SKM-1 treated with dmso at 0.1 percent for 144 hours (cell line): Measurements from ENCODE around the gene MAP3K5.

Experiments
- DNase-seq: peaks from one replicate; lab custom pipeline; 2025; ENCODE audit not compliant: unreplicated experiment; lab: John Stamatoyannopoulos, UW

Gene MAP3K5

DNA sequence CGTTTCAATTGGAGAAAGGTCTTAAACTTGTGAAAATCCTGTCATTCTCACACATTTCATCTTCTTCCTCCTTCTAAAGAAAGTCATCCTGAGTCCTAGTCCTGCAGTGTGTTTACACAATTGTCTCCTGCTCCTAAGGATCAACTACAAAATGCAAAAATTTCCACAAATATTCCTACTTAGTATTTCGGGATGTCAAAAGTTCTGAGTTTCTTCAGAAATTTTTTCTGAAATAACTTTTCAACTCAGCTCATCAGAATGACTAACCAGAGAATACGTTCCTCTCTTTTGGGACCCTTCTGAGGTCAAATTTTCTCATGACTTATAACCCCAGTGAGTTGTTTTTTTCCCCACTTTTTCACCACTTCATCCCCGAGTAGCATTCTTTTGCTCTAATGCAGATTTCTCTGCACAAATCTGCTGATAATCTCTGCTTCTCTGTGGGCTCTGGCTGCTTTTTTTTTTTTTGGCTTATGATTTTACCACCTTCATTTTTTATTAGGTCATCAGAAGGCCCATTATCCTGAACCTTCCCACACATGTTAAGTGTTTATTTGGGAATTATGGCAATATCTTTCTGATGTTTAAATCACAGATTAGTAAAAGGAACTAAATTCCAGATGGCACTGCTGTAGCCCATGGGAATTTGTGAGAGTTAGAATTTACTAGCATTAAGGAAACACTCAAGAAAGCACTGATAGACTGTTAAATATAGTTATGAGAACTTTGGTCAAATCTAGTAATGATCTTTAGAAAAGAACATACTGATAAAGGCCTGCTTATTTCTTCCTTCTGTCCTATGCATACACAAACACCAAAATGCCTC, 41.4 kb downstream of the MAP3K5 start:
- DNase-seq = no peak

DNA sequence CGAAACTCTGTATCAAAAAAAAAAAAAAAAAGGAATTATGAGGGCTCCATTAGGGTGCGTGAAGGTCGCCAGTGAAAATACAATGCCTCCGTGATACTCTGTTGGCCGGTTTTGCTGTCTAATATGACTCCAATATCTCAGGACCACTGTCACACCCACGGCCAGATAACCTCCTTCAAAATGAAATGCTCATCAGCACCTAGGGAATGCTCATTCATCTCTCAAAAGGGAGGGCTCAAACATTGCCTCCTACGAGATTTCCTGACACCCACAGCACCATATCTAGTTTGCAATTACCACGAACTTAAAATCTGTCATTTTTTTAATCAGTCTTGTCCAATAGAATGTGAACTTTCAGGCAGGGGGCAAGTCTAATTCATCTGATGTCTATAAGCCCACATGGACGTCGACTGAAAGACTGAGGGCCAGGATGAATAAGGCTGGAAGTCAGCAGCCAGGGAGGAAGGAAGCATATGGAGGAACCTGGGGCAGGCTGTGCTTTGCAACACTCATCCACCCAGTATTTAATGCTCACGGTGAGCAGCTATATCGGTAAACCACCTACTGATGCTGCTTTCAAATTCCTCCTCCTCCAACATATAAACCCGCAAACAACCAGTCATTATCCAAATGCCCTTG, 42.8 kb downstream of the MAP3K5 start:
- DNase-seq = no peak

DNA sequence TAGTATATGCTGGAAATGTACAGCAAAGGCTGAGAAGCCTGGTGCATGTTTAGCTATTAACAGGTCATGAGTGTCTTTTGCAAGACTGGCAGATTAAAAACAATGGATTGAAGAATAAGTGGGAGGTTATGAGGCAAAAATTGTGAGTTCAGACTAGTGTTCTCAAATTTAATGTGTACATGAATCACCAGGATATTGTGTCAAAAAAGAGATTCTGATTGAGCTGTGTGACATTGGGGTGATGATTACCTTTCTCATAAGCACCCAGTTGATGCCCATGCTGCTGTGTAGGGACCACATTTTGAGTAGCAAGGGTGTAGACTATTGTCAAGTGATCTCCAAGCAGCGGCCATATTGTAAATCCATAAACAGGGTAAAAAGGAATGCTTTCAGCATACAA, 44.8 kb downstream of the MAP3K5 start:
- DNase-seq = no peak

DNA sequence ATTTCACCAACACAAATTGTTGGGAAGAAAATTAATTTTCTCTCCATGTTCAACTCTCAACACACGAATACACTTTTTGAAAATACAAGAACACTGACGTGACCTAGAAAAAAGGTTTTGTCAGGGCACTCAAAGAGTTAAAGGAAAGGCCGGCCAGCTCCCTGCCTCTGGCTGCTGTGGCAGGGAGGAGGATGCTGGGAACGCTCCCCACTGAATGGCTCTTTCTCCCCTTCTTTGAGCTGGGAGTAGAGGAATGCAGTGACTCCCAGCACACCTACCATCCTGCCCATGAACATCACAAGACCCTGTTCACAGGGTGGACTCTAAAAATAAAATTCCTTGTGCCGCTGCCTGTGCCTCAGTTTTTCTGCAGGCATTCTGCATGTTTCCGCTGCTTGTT, 47.0 kb downstream of the MAP3K5 start:
- no peak for DNase-seq

DNA sequence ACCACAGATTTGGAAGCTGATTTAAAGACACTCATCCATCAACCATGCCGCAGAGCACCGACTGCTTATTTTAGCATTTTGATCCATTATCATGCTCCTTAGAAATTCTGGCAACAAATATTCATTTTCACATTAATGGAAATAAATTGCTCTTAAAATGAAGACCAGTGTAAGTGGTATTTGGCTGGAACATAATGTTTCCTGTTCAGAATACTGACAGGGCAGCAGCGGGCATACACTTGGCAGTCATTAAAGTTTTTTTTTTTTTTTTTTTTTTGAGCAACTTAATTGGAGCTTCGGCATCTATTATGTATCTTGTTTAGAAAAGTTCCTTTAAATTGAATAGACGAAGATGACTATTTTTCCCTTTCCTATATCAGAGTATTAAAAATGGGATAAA, 47.4 kb downstream of the MAP3K5 start:
- no peak for DNase-seq

DNA sequence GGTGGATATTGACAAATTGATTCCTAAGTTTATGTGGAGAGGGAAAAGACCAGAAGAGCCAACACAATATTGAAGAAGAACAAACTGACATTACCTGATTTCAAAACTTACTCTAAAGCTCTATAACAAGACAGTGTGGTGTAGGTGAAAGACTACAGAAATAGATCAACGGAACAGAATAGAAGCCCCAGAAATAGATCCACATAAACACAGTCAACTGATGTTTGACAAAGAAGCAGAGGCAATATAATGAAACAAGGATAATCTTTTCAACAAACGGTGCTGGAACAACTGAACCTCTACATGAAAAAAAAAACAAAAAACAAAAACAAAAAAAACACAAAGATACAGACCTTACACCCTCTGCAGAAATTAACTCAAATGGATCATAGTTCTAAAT, 50.2 kb downstream of the MAP3K5 start:
- DNase-seq = no peak

DNA sequence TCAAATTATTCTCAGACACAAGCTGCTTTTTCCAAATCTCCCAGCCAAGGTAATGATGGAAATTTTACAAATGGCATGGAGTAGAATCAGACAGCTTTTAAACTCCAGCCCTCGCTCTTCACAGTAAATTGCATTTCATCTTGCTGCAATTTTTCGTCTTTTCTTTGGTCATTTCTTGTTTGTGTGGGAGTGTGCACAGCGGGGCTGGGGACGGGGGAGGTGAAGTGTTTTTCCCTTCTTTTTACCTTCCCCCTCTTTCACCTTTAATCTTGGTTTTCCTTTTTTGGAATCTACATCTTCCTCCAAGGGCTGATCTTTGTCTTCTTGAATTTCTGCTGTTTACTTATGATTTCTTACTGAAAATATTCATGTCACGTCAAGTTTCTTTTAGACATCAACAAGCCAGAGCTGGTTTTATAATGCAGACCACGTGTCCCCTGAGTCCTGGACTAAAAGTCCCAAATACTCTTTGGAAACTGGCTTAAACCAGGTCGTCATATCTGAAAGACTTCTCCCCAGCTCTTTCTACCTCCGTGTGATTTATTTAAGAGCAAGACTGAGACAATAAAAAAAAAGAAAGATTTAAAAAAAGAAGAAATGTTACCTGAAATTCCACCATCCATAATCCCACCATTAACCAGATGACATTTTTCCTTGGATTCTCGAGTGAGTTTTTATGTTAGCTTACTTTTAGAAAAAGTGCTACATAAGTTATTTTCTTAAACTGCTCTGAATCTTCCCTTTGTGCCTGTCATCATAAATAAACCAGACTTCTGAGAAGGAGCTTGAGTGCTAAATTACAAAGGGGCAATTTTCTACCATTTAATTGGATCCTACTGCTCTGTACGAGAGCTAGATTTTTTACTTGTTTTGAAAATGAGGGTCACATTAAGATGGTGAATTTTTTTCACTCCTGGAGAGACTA, 52.0 kb downstream of the MAP3K5 start:
- DNase-seq = no peak

DNA sequence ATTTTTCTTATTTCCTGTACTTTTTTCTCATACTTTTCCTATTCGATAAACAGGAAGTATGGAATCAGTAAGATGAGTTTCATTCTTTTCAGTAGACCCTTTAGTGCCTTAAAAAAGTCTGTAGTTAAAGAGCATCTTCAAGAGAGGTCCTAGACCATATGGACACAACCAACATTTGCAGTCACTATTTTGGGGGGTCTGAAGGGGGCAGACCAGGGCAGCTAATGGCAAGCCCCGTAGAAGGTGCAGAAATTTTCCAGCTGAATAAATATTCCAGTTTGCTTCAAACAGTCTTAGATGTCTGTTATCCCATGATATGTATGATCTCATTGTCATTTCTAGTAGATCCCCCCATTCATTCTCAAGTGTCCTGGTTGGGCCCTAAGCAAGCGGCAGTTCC, 52.8 kb downstream of the MAP3K5 start:
- DNase-seq = no peak

DNA sequence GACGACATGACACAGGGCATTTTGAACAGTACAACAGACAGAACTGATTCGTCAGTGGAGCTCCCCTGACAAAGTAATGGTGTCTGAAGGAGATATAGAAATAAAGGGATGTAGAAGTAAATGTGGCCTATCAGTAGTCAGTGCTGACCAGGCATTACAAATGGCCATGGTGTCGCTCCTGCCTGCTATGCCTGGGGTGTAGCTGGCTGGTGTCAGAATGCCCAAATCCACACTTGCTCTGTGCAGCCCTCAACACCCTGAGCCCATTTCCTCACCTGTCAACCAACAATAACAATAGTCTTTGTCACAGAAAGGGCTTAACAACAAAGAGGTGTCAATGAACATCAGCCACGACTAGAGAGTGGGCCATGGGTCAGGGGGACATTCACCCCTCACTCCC, 53.2 kb downstream of the MAP3K5 start:
- no peak for DNase-seq

DNA sequence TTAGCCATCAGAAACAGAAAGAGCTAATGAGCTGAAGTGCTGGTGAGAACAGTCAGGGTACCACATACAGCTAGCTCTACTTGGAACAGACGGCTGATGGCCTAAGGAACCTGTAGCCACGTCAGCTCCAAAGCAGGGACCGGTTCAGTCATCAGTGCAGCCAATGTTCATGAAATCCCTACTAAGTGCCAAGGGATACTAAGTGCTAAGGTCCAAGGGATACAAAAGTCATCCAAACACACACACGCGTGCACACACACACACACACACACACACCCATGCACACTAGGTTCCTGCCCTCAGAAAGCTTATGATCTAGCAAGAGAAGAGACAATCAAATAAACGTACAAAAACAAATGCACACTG, 53.6 kb downstream of the MAP3K5 start:
- DNase-seq = no peak

DNA sequence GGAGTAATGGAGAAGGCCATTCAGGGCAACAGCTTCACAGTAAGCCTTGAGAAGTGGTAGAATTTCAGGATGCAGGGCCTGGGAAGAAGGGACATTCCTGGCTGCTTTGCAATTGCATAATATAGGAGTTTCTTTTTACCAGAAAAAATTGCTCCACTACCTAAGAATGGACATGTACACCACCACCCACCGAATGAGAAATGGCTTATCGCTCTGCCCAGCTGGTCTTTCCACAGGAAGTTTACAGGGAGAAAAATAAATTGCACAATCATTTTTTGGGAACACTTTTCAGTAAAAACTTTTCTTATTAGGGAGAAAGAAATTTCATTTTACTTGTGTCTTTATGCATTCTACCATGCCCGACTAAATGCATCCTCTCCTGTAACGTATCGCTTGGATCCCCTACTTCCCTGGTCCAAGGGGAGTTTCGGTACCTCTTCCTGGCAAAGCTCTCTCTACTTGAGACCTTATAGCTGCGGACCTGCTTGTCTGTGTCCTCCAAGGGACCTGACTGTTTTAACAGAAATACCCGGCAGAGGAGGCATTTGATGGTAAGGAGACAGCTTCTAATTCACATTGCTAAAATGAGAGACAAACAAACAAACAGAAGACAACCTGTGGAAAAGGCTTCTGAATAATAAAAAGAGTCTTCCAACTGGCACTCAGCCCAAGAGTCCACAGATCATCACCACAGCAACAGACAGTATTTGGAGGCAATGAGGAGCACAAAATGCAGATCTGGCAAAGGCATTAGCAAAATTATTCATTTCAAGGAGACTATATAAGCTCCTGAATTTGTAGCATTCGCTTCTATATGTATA, 54.2 kb downstream of the MAP3K5 start:
- DNase-seq = no peak

DNA sequence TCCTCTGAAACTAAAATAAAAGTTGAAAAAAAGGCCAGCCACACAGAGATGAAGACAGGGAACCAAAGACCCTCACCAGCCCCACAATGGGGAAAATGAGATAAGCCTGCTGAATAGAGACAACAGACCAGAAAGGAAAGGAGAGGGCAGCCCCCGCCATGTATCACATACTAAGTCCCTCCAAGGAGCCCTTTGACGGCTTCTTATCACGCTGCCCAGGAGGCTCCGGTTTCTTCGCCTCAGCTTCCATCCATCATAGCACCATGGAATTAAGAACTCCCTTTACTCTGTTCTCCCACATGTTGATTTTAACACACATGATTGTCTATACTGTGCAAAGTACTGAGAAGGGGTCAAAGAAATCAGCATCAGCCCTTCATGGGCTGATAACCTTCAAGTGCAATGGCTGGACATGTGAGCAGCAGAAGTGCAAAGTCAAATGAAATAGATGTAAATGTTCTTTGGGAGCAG, 54.9 kb downstream of the MAP3K5 start:
- DNase-seq = no peak

DNA sequence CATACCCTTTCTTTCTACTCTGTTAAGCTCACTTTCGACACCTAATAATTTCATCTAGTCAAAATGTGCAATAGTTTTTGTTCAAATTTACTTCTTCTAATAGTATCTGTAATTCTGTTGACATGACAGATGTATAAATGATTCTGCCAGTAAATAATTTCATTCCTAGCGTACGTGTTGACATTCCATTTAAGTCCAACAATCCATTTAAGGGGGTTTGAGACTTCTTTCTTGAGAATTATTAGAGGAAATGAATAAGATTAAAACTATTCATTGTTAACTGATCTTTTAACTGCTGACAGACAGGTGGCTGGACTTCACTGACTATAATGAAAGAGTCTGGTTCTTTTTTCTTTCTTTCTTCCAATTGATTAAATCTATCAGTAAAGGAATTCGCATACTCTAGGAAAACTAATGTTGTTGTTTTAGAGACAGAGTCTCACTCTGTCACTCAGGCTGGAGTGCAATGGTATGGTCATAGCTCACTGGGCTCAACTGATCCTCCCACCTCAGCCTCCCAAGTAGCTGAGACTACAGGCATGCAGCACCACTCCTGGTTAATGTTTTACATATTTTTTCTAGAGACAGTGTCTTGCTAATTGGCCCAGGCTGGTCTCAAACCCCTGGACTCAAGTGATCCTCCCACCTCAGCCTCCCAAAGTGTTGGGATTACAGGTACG, 55.9 kb downstream of the MAP3K5 start:
- no peak for DNase-seq

DNA sequence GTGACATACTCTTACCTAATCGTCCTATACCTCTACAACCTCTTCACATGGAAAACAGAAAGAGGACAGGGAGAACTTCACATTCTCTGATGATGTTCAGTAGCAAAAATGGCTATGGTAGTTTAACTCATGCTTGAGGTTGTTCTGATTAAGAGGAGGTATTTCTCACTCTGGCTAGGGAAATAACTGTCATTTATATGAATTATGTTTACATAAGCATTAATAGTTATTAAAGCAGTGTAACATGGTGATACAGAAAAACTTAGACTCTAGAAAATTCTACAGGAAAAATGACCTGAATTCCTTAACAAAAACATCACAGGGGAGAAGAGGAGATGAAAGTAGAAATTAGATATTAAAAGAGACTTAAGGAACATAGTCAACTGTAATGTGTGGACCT, 57.3 kb downstream of the MAP3K5 start:
- no peak for DNase-seq

DNA sequence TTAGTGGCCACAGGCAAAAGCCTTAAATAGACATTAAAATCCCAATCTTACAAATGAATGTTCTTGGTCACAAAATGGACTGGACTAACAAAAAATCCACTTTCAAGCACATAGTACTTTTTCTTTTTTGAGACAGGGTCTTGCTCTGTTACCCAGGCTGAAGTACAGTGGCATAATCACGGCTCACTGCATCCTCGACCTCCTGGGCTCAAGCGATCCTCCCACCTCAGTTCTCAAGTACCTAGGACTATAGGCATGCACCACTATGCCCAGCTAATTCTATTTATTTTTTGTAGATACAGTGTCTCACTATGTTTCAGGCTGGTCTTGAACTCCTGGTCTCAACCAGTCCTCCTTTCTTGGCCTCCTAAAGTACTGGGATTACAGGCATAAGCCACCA, 59.4 kb downstream of the MAP3K5 start:
- no peak for DNase-seq

DNA sequence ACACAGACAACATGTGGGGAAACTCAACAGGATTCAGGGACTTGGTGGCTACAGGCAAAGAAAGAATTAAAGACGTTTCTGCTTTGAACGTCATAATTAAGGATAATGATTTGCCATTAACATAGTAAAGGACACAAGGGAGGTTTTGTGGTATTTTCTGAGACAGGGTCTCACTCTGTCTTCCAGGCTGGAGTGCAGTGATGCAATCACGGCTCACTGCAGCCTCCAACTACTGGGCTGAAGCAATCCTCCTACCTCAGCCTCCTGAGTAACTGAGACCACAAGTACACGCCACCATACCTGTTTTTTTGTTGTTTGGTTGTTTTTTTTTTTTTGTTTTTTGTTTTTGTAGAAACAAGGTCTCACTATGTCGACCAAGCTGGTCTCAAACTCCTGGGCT, 62.4 kb downstream of the MAP3K5 start:
- DNase-seq = no peak

DNA sequence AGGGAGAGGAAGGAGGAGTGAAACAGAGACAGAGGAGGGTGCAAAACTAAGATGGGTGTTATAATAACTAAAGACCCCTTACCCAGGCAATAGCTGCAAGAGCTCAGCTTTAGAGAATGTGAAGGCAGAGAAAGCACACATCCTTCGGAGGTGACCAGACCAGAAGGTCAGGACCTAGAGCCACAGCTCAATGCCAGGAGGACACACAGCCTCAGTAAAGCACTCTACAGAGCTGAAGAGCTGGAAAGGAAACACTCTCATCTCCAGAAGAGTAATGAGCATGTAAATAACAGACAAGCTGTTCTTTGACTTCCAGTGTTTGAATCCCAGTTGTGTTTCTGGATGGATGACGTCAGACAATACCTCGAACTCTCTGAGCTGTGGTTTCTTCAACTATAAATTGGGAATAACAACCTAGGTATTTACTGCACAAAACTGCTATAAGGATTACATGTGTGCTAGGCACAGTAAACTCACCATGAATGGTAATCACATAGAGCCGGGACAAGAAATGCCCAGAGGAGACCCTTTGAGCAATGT, 63.2 kb downstream of the MAP3K5 start:
- DNase-seq = no peak

DNA sequence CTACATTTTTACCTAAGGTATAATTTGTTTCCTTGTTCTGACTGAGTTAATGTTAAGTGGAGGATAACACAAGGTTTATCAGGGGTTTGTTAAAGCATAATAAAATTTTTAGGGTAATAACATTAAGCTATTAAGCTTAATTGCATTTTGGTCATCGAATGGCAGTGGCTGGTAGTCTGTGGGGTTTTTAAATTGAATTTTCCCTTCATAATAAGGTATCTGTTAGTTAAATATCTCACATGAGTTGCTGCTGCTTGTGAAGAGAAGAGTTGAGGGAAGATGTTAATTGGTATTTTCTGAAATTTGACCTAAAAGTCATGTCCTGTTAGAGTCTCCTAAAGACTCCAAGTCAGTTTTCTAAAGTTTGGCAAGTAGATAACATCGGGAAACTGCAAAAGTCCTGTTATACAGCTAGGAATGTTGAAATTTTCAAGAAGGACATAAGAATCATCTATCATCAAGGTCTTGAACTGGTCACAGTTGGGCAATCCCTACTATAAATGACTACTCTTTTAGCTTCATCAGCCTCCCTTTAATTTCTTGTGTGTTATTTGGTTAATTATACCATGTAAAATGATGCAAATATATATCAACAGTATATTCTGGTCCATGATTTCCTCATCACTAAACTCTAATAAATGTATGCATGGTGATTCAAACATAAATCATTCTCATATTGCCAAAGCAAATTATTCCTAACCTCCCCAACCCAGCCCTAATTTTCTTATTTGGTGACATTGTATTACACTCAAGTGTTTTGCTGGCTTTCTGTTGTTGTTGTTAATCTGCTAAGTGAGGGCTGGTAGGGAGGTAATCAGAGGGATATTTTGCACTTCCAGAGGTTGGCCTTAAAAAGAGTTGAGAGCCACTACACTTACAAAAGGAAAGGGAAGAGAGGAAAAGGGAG, 64.0 kb downstream of the MAP3K5 start:
- no peak for DNase-seq
